GM12891 (cell line): ENCODE data around the gene CHMP1A.

Source experiments
- PAX5 ChIP-seq: IDR thresholded peaks from 2 replicates; pipeline ENCODE4 v1.6.1; 2011; ENCODE audit warnings: low read length, moderate library complexity, mild to moderate bottlenecking; ENCODE audit not compliant: insufficient read depth, severe bottlenecking
- POLR2A ChIP-seq: IDR thresholded peaks from 2 replicates; pipeline ENCODE4 v1.6.1; 2011; ENCODE audit warnings: low read depth, low read length, control low read depth
- POLR2AphosphoS5 ChIP-seq: IDR thresholded peaks from 2 replicates; pipeline ENCODE4 v1.6.1; 2011; ENCODE audit warnings: low read depth, low read length, control low read depth
- POU2F2 ChIP-seq: IDR thresholded peaks from 2 replicates; pipeline ENCODE4 v1.6.1; 2011; ENCODE audit warnings: low read depth, mild to moderate bottlenecking, control low read depth, low read length, moderate library complexity
- SPI1 ChIP-seq: IDR thresholded peaks from 2 replicates; pipeline ENCODE4 v1.6.1; 2011; ENCODE audit warnings: low read depth, low read length, control low read depth
- TAF1 ChIP-seq: IDR thresholded peaks from 2 replicates; pipeline ENCODE4 v1.6.1; 2011; ENCODE audit warnings: low read depth, low read length, control low read depth

GRCh38 chr16:89704281-89704680 lies 46.8 kb upstream of the CHMP1A start:
- TF ChIP-seq POLR2AphosphoS5 (no peak), POLR2A (no peak), TAF1 (no peak), SPI1 (no peak), POU2F2 (no peak), PAX5 (no peak)
